ENCODE measurements around the gene PCDH15. TPM values are rescaled to one million over a fixed set of nuclear protein-coding genes. Genes with fewer than 3 reads are reported as not detected.

Gene PCDH15
- total RNA-seq, 4 donors from 2014 or later = not detected

- intact Hi-C loops (cut with DNase I; ENCODE audit: low total_unique reads) = no loop called here
- DNase-seq = no peak
- no peak for ATAC-seq
- Histone ChIP-seq H3K4me3 (no peak overlapping the region), H3K9me3 (no peaks in the 10 kb centered on the region), H3K27ac (no peak overlapping the region), H3K4me1 (no peaks in the 10 kb centered on the region), H3K27me3 (no peaks in the 10 kb centered on the region), H3K36me3 (no peaks in the 10 kb centered on the region)
- TF ChIP-seq CTCF (IDR thresholded peaks at IDR 0.05 in 4 of 5, conservative IDR thresholded peaks at IDR 0.05 in 1 of 5) (no peak), POLR2A (IDR thresholded peaks at IDR 0.05) (no peak)
- in situ Hi-C loops (cut with MboI; ENCODE audit: low sequenced_read_pairs in 4 of 4) = no loop called here
These were observed 676.7 kb downstream of the PCDH15 start for GRCh38 chr10:54124209-54124885.

GRCh38 chr10:54120806-54121205 lies 680.2 kb downstream of the PCDH15 start:
- H3K27me3 ChIP-seq = no peaks in the 10 kb centered on the region
- H3K27ac ChIP-seq = no peak overlapping the region
- no peaks in the 10 kb centered on the region for H3K9me3 ChIP-seq
- in situ Hi-C loops (cut with MboI; ENCODE audit: low sequenced_read_pairs in 4 of 4) = no loop called here
- no peaks in the 10 kb centered on the region for H3K36me3 ChIP-seq
- ATAC-seq (no peak), DNase-seq (no peak)
- H3K4me3 ChIP-seq = no peak overlapping the region
- H3K4me1 ChIP-seq = no peaks in the 10 kb centered on the region
- intact Hi-C loops (cut with DNase I; ENCODE audit: low total_unique reads) = no loop called here
- no peak for TF ChIP-seq POLR2A (IDR thresholded peaks at IDR 0.05)
- no peak for TF ChIP-seq CTCF (IDR thresholded peaks at IDR 0.05 in 4 of 5, conservative IDR thresholded peaks at IDR 0.05 in 1 of 5)

GRCh38 chr10:54108961-54109360 lies 692.1 kb downstream of the PCDH15 start:
- Histone ChIP-seq H3K4me3 (no peak overlapping the region), H3K27me3 (no peaks in the 10 kb centered on the region), H3K9me3 (no peaks in the 10 kb centered on the region), H3K27ac (no peak overlapping the region), H3K36me3 (no peaks in the 10 kb centered on the region), H3K4me1 (no peaks in the 10 kb centered on the region)
- ATAC-seq (no peak), DNase-seq (no peak)
- TF ChIP-seq CTCF (IDR thresholded peaks at IDR 0.05 in 4 of 5, conservative IDR thresholded peaks at IDR 0.05 in 1 of 5) (no peak), POLR2A (IDR thresholded peaks at IDR 0.05) (no peak)
- intact Hi-C loops (cut with DNase I; ENCODE audit: low total_unique reads) = no loop called here
- in situ Hi-C loops (cut with MboI; ENCODE audit: low sequenced_read_pairs in 4 of 4) = no loop called here

DNA sequence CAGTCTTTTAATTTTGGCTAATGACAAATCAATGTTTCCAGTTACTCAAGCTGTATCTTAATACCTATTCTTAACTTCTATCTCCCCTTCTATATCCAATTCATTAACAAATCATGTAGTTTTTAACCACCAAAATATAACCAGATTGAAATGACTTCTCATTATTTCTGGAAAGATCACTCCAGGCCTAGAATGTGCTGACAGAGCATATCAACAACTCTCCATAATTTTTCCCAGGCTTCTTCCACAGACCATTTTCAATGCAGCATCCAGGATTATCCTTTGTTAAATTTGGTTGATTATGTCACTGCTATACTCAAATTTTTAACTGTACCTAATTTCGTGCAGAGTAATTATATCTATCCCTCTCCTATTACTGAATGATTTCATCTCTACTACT lies 704.1 kb downstream of the PCDH15 start:
- Histone ChIP-seq H3K27me3 (no peaks in the 10 kb centered on the region), H3K36me3 (no peaks in the 10 kb centered on the region), H3K27ac (no peak overlapping the region), H3K9me3 (no peaks in the 10 kb centered on the region), H3K4me1 (no peaks in the 10 kb centered on the region), H3K4me3 (no peak overlapping the region)
- ATAC-seq (no peak), DNase-seq (no peak)
- intact Hi-C loops (cut with DNase I; ENCODE audit: low total_unique reads) (no loop called here), in situ Hi-C loops (cut with MboI; ENCODE audit: low sequenced_read_pairs in 4 of 4) (no loop called here)
- TF ChIP-seq POLR2A (IDR thresholded peaks at IDR 0.05) (no peak), CTCF (IDR thresholded peaks at IDR 0.05 in 4 of 5, conservative IDR thresholded peaks at IDR 0.05 in 1 of 5) (no peak)

DNA sequence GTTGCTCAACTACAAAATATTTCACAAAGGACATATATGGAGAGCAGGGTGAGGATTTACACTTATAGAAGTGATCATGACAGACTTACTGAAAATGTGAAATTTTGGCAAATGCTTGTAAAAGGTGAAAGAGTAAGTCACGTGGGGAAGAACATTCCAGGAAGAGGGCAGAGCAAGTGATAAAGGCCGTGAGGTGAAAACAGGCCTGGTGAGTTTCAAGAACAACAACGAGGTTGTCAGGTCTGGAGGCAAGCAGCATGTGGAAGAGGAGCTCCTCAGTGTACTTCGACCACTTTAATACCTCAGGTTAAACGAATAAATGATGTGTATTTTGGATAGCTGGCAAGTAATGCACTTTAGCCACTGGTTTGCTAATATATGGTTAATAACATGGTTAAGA lies 706.7 kb downstream of the PCDH15 start:
- DNase-seq = no peak
- intact Hi-C loops (cut with DNase I; ENCODE audit: low total_unique reads) = no loop called here
- in situ Hi-C loops (cut with MboI; ENCODE audit: low sequenced_read_pairs in 4 of 4) = no loop called here
- Histone ChIP-seq H3K4me3 (no peak overlapping the region), H3K27me3 (no peaks in the 10 kb centered on the region), H3K27ac (no peak overlapping the region), H3K36me3 (no peaks in the 10 kb centered on the region), H3K4me1 (no peaks in the 10 kb centered on the region), H3K9me3 (no peaks in the 10 kb centered on the region)
- ATAC-seq = no peak
- TF ChIP-seq POLR2A (IDR thresholded peaks at IDR 0.05) = no peak
- no peak for TF ChIP-seq CTCF (IDR thresholded peaks at IDR 0.05 in 4 of 5, conservative IDR thresholded peaks at IDR 0.05 in 1 of 5)
